GM19395 (cell line): ENCODE data around the gene POC1B.

Experiments
- ATAC-seq: cut with Tn5 transposase; IDR thresholded peaks from one replicate; pipeline ENCODE4 v1.9.1; 2021; ENCODE audit warnings: mild to moderate bottlenecking, moderate library complexity; ENCODE audit not compliant: unreplicated experiment

POC1B gene

GRCh38 chr12:89424389-89424788 lies 101.5 kb downstream of the POC1B start:
- ATAC-seq, result no peak

- no peak for ATAC-seq
These were observed 104.6 kb downstream of the POC1B start for GRCh38 chr12:89421092-89421835.

DNA sequence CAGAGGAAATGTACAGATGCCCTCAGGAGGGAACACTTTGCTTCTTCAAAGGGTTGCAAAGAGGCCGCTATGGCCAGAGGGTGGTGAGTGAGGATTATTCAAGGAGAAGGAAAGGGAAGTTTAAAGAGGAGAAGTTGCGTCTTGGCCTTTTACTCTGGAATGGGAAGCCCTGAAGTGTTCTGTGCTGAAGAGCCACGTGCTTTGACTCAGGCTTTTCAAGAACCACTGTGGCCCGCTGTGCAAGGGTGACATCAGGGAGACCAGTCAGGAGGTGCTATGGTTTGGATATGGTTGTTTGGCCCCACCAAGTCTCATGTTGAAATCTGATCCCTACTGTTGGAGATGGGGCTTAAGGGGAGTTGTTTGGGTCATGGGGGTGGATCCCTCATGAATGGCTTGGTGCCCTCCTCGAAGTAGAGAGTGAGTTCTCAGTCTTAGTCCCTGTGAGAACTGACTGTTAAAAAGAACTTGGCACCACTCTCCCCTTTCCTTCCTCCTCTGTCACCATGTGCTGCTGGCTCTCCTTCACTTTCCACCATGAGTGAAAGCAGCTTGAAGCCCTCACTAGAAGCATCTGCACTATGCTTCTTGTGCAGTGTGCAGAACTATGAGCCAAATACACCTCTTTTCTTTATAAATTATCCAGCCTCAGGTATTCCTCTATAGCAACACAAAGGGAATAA lies 107.5 kb downstream of the POC1B start:
- ATAC-seq, result no peak

DNA sequence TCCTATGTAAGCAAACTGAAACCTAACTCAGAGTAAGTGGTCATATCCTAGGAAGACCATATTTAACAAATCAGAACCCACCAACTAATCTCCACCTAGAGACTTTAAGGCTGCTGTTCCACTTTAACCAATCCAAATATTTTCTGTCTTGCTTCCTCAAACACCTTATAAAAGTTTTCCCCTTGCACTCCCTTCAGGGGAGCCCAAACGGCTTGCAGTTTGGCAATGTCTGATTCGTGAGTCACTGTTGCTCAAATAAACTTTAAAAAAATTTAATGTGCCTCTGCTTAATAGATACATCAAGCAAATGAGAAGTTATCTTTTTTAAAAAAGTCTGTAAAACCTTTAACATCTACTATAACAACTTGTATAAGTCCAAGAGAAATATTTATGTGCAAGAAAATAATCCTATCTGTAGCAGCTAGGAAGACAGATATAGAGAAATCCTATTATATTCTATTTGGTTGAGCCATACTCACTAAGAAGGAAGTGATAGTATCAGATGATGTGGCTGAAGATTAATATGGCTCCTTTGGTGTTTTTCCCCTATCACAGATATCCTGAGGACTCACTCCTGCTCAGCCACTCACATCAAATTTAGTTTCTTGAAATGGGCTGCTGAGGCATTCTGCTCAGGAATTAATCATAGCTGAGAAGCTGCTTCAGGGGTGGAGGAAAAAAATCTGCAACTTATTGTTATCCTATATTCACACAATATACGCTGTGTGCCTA lies 108.4 kb downstream of the POC1B start:
- no peak for ATAC-seq

- ATAC-seq, result no peak
These were observed 109.6 kb downstream of the POC1B start for GRCh38 chr12:89416049-89416792.

- ATAC-seq, result no peak
These were observed 111.0 kb downstream of the POC1B start for GRCh38 chr12:89414851-89415250.

DNA sequence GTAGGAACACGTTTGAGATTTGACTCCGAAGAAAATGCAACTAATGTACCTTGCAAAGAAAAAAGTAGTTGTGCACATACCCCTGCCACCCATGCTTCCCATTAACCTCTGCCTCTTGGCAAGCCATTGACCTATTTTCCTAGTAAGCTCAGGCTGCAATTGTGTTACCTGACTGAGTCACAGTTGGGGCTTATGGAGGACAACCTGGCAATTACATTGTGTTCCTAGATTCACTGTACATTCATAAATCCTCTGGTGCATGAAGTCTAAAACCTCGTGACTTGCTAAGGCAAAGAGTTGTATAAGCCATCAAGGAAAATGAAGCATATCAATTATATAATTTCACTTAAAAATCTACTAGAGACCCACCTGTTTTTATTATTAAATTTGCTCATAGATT lies 111.5 kb downstream of the POC1B start:
- ATAC-seq, result no peak

DNA sequence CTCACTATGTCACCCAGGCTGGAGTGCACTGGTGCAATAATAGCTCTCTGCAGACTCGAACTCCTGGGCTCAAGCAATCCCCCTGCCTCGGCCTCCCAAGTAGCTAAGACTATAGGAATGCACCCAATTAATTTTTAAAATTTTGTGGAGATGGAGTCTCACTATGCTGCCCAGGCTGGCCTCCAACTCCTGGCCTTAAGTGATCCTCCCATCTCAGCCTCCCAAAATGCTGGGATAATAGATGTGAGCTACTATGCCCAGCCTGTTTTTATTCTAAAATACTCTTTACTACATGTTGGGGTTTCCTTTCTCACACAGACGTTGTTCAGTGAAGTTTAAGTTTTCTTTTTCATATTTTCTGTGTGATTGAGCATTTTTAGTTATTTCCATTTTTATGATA lies 112.6 kb downstream of the POC1B start:
- ATAC-seq, result no peak

GRCh38 chr12:89412665-89413064 lies 113.2 kb downstream of the POC1B start:
- no peak for ATAC-seq

GRCh38 chr12:89411846-89412245 lies 114.0 kb downstream of the POC1B start:
- ATAC-seq, result no peak

DNA sequence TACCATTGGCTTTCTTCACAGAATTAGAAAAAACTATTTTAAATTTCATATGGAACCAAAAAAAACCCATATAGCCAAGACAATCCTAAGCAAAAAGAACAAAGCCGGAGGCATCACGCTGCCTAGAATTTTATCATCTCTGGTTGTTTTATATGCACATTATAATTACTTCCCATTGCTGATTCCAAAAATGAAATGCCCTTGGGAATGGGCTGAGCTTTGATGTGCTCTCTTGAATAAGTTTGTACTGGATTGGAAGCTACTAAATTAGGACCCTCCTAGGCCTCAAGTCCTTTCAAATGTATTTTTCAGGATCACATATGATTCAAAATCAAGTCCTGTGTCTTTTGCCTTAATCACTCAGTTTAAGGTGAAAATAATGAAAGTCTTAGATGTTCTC lies 114.6 kb downstream of the POC1B start:
- no peak for ATAC-seq

- no peak for ATAC-seq
These were observed 120.1 kb downstream of the POC1B start for GRCh38 chr12:89405626-89406345.

GRCh38 chr12:89401433-89402058 lies 124.3 kb downstream of the POC1B start:
- ATAC-seq, result no peak

DNA sequence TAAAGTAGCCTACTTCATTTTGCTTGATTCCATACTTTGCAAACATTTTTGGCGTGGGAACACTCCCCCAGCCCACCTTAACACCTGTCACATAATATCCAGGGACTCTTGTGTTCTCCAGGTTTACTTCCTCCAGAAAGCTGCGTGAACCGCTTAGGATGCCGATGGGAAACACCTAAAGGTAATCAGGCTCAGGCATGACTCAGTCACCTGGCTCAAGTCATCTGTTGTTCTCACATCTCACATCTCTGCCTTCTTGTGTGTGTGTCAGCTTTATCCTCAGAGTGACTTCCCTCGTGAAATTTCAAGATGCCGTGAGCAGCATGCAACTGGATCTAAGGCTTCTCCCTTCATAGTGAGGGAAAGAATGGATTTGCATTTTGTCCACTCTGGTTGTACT lies 125.4 kb downstream of the POC1B start:
- ATAC-seq, result no peak

DNA sequence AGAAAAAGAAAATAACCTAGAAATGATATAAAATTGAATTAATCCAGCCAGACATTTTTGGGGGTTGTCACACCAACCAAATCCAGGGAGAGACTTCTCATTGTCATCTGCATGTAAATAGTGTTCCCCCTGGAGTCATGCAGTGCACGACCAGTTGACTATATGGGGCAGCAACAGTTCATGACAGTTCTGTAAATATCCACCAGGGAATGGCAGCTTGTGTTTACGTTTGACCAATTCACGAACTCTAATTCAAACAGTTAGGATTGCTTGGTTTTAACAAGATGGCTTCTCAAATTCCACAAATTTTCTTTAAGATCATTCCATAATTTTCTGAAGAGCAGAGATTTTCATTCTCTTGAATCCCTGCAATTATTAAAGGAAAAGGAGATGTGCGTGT lies 130.1 kb downstream of the POC1B start:
- no peak for ATAC-seq

DNA sequence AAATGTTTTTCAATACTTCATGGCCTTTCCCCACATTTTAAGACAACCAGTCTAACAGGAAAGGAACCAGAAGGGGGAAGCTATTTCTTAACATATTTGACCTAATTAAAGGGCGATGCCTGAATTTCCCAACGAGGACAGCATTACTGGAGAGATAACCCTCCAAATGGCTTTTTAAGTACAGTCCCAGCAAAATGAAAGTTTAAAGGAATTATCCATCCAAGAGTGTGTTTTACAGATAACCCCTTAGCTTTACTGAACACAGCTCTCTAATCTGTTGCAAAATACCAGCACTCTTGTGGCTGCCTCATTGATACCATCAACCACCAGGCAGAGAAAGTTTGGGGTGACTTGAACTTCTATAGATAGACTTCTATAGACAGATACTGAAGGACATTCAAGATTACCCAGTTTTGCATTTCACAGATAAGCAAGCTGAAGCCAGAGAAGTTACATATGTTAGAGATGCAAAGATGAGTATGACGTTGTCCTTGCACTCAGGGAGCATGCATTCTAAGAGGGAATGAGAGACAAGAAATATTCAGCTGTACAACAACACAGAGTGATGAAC lies 132.2 kb downstream of the POC1B start:
- no peak for ATAC-seq

- ATAC-seq, result no peak
These were observed 133.5 kb downstream of the POC1B start for GRCh38 chr12:89392391-89392790.

- ATAC-seq, result no peak
These were observed 134.0 kb downstream of the POC1B start for GRCh38 chr12:89391726-89392336.
